Stimulated activated effector memory CD8-positive, alpha-beta T cell treated with anti-CD3 and anti-CD28 coated beads, Interleukin-12 subunit alpha, Interleukin-12 subunit beta, amount 100 ng/mL, for 72 hours (primary cell): ENCODE results near the gene LRRC49.
"Not testable (repeated sequence)": the region's sequence is repeated elsewhere in the genome, so short reads cannot be mapped to it uniquely, and the experiment has no call there.

Source experiments
- ATAC-seq: fragments of 150-1000 bp; cut with Tn5 transposase; 2 replicates; pipeline ENCODE4 v1.10.0; 2021
- DNase-seq, 2 donors: peaks; one replicate each; pipeline ENCODE4 v3.0.0; 2021 to 2022; ENCODE audit warnings: low spot score in 2 of 2
- H3K27ac Mint-ChIP-seq: one replicate; pipeline ENCODE4 v1.8.0; 2022; ENCODE audit warnings: mild to moderate bottlenecking, mixed read lengths
- H3K36me3 Mint-ChIP-seq: one replicate; pipeline ENCODE4 v1.8.0; 2022; ENCODE audit warnings: mild to moderate bottlenecking, mixed read lengths
- H3K4me1 Mint-ChIP-seq: one replicate; pipeline ENCODE4 v1.8.0; 2022; ENCODE audit warnings: mixed read lengths
- H3K4me3 Mint-ChIP-seq: one replicate; pipeline ENCODE4 v1.8.0; 2022; ENCODE audit warnings: mild to moderate bottlenecking, mixed read lengths
- H3K9me3 Mint-ChIP-seq: one replicate; pipeline ENCODE4 v1.8.0; 2022; ENCODE audit warnings: mixed read lengths

The LRRC49 gene

GRCh38 chr15:70892002-70892911 lies at the start of gene LRRC49, which contains the start of gene THAP10:
TSS of gene LRRC49 (plus strand) at chr15:70892826. CDS start at chr15:70892895, 69 bp downstream.
TSS of gene THAP10 (minus strand) at chr15:70892433. CDS start at chr15:70892272, 161 bp downstream.
- ATAC-seq (peak; percentile 76), DNase-seq (peak in 1 of 2 donors; percentile 77)
- peak within 1 kb of the TSS; percentile 65 for H3K27ac Mint-ChIP-seq
- H3K4me1 Mint-ChIP-seq, result peaks cover 9% of the 10 kb centered on the region
- H3K4me3 Mint-ChIP-seq, result peak within 1 kb of the TSS; percentile 78
- peaks cover 6% of the 10 kb centered on the region for H3K36me3 Mint-ChIP-seq
- H3K9me3 Mint-ChIP-seq, result no peaks in the 10 kb centered on the region

GRCh38 chr15:70845602-70846360 lies 46.8 kb upstream of the LRRC49 start:
- Mint-ChIP-seq H3K4me3 (no peak overlapping the region), H3K27ac (no peak overlapping the region), H3K9me3 (no peaks in the 10 kb centered on the region), H3K4me1 (no peaks in the 10 kb centered on the region), H3K36me3 (no peaks in the 10 kb centered on the region)
- DNase-seq, result no peak
- no peak for ATAC-seq

GRCh38 chr15:70851889-70852288 lies 40.7 kb upstream of the LRRC49 start:
- H3K9me3 Mint-ChIP-seq, result no peaks in the 10 kb centered on the region
- DNase-seq (no peak), ATAC-seq (no peak)
- H3K4me3 Mint-ChIP-seq, result no peak overlapping the region
- no peak overlapping the region for H3K27ac Mint-ChIP-seq
- H3K36me3 Mint-ChIP-seq, result no peaks in the 10 kb centered on the region
- peaks cover 6% of the 10 kb centered on the region for H3K4me1 Mint-ChIP-seq

GRCh38 chr15:70852501-70853317 lies 39.9 kb upstream of the LRRC49 start:
- H3K4me1 Mint-ChIP-seq, result peaks cover 6% of the 10 kb centered on the region
- no peaks in the 10 kb centered on the region for H3K36me3 Mint-ChIP-seq
- peak; percentile 40 for ATAC-seq
- DNase-seq, result no peak
- no peak overlapping the region for H3K27ac Mint-ChIP-seq
- H3K9me3 Mint-ChIP-seq, result no peaks in the 10 kb centered on the region
- H3K4me3 Mint-ChIP-seq, result peak overlapping the region; percentile 39

- H3K4me3 Mint-ChIP-seq, result peak overlapping the region; percentile 39
- ATAC-seq (peak; percentile 68), DNase-seq (no peak)
- no peak overlapping the region for H3K27ac Mint-ChIP-seq
- no peaks in the 10 kb centered on the region for H3K36me3 Mint-ChIP-seq
- H3K4me1 Mint-ChIP-seq, result peaks cover 6% of the 10 kb centered on the region
- no peaks in the 10 kb centered on the region for H3K9me3 Mint-ChIP-seq
Observed at GRCh38 chr15:70853318-70853972, 39.2 kb upstream of the LRRC49 start.

- Mint-ChIP-seq H3K4me3 (peak within 1 kb of the TSS; percentile 73), H3K9me3 (no peaks in the 10 kb centered on the region), H3K36me3 (no peaks in the 10 kb centered on the region), H3K4me1 (peaks cover 6% of the 10 kb centered on the region), H3K27ac (peak within 1 kb of the TSS; percentile 61)
- DNase-seq, result no peak
- ATAC-seq, result peak; percentile 24
Observed at GRCh38 chr15:70853973-70854665, 38.5 kb upstream of the LRRC49 start, which contains the start of gene LARP6. TSS of gene LARP6 (minus strand) at chr15:70854157. CDS start at chr15:70854088, 69 bp downstream.

GRCh38 chr15:70854666-70854976 lies 38.0 kb upstream of the LRRC49 start:
- no peak for ATAC-seq
- Mint-ChIP-seq H3K4me3 (peak overlapping the region; percentile 73), H3K27ac (peak overlapping the region; percentile 61), H3K9me3 (no peaks in the 10 kb centered on the region), H3K36me3 (no peaks in the 10 kb centered on the region), H3K4me1 (peaks cover 6% of the 10 kb centered on the region)
- DNase-seq, result no peak

- Mint-ChIP-seq H3K9me3 (no peaks in the 10 kb centered on the region), H3K36me3 (no peaks in the 10 kb centered on the region), H3K4me1 (peaks cover 6% of the 10 kb centered on the region), H3K4me3 (no peak overlapping the region), H3K27ac (no peak overlapping the region)
- DNase-seq (no peak), ATAC-seq (no peak)
Observed at GRCh38 chr15:70855764-70856163, 36.9 kb upstream of the LRRC49 start.

GRCh38 chr15:70856177-70856883 lies 36.3 kb upstream of the LRRC49 start:
- Mint-ChIP-seq H3K4me1 (peaks cover 6% of the 10 kb centered on the region), H3K36me3 (no peaks in the 10 kb centered on the region), H3K27ac (no peak overlapping the region), H3K9me3 (no peaks in the 10 kb centered on the region), H3K4me3 (no peak overlapping the region)
- DNase-seq (no peak), ATAC-seq (no peak)

- Mint-ChIP-seq H3K27ac (no peak overlapping the region), H3K4me1 (peaks cover 6% of the 10 kb centered on the region), H3K4me3 (no peak overlapping the region), H3K36me3 (no peaks in the 10 kb centered on the region), H3K9me3 (no peaks in the 10 kb centered on the region)
- DNase-seq, result no peak
- no peak for ATAC-seq
Observed at GRCh38 chr15:70856884-70857561, 35.6 kb upstream of the LRRC49 start.

- no peaks in the 10 kb centered on the region for H3K36me3 Mint-ChIP-seq
Observed at GRCh38 chr15:70857562-70858285, 34.9 kb upstream of the LRRC49 start.

GRCh38 chr15:70858614-70859321 lies 33.9 kb upstream of the LRRC49 start:
- H3K4me3 Mint-ChIP-seq, H3K4me1 Mint-ChIP-seq, H3K27ac Mint-ChIP-seq, ATAC-seq, DNase-seq, H3K9me3 Mint-ChIP-seq, H3K36me3 Mint-ChIP-seq: not testable (repeated sequence)

More at GRCh38 chr15:70857562-70858285, 34.9 kb upstream of the LRRC49 start:
- peaks cover 6% of the 10 kb centered on the region for H3K4me1 Mint-ChIP-seq
- DNase-seq (no peak), ATAC-seq (no peak)
- no peaks in the 10 kb centered on the region for H3K9me3 Mint-ChIP-seq
- no peak overlapping the region for H3K27ac Mint-ChIP-seq
- no peak overlapping the region for H3K4me3 Mint-ChIP-seq
